NB4 (cell line): ENCODE measurements around the gene GNG11.

Experiments
- POLR2A ChIP-seq: IDR thresholded peaks from 2 replicates; pipeline ENCODE4 v1.6.1; 2011; ENCODE audit warnings: mild to moderate bottlenecking; ENCODE audit not compliant: insufficient read length; ENCODE audit errors: extremely low read depth
- TF ChIP-seq, protein P1 (sequence below): IDR thresholded peaks from one replicate; pipeline ENCODE4 v1.5.1; 2012; ENCODE audit warnings: low read depth, low read length
- TF ChIP-seq, protein P2 (sequence below): IDR thresholded peaks from 2 replicates; pipeline ENCODE4 v1.6.1; 2011; ENCODE audit warnings: low read depth, low read length

DNA sequence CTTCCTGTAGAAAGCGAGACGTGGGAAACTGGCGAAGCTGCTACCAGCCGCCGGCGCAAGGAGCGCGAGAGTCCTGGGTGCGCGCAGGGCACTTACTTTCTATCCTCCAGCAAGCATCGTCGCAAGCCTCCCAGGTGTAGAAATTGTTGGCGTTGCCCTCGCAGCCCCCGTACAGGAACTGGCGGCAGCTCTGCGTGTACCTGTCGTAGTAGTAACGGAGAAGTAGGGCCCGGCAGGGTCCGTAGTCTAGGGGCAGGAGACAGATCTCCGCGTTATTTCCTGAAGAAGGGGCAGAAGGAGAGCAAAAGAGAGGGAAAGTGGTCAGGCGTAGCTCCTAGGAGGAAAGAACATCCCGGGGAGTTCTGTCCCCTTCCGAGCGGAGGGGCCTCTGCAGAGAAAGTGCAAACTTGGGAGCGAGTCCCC is 31.5 kb upstream of the GNG11 start:
- TF ChIP-seq, protein P1, sequence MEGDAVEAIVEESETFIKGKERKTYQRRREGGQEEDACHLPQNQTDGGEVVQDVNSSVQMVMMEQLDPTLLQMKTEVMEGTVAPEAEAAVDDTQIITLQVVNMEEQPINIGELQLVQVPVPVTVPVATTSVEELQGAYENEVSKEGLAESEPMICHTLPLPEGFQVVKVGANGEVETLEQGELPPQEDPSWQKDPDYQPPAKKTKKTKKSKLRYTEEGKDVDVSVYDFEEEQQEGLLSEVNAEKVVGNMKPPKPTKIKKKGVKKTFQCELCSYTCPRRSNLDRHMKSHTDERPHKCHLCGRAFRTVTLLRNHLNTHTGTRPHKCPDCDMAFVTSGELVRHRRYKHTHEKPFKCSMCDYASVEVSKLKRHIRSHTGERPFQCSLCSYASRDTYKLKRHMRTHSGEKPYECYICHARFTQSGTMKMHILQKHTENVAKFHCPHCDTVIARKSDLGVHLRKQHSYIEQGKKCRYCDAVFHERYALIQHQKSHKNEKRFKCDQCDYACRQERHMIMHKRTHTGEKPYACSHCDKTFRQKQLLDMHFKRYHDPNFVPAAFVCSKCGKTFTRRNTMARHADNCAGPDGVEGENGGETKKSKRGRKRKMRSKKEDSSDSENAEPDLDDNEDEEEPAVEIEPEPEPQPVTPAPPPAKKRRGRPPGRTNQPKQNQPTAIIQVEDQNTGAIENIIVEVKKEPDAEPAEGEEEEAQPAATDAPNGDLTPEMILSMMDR: no peak
- TF ChIP-seq POLR2A: no peak
- TF ChIP-seq, protein P2, sequence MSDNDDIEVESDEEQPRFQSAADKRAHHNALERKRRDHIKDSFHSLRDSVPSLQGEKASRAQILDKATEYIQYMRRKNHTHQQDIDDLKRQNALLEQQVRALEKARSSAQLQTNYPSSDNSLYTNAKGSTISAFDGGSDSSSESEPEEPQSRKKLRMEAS: no peak
